ENCODE data around the gene TMC5.

DNA sequence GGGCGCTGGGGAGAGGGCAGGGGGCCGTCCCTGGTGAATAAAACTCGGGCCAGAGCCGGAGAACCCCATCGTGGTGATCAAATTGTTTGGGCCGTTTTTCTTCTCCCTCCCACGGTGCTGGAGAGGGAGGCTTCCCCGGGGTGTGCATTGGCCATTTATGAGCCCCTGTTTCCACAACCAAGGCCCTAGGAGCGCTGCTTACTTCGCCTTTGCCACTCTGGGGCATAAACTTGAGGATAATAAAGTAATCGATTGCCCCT is 106.6 kb downstream of the TMC5 start:
- TF ChIP-seq CTCF (IDR thresholded peaks at IDR 0.05) (no peak), RAD21 (IDR thresholded peaks at IDR 0.05; ENCODE audit: low read length) (no peak), CHD2 (IDR thresholded peaks at IDR 0.05; ENCODE audit: low read length, partially characterized antibody) (no peak), RFX5 (IDR thresholded peaks at IDR 0.05; ENCODE audit: low read length) (no peak)

All from SK-N-SH (cell line).